MCF 10A (cell line): ENCODE measurements around the gene LDLRAD4. TPM values are rescaled to one million over a fixed set of nuclear protein-coding genes. Genes with fewer than 3 reads are reported as not detected.

Experiments
- BruUV-seq: library from RNA; stranded (reverse); fragments of 400-500 nt; replicated peaks from 2 replicates; lab custom pipeline; 2021; lab: Mats Ljungman, UMichigan
- CTCF ChIA-PET: fragments of 300-600 bp; sonication (Branson Sonifier 250); formaldehyde crosslinking; extraction: SDS; loops from one replicate; lab custom pipeline; 2021; ENCODE audit warnings: antibody characterized with exemption, inconsistent platforms; lab: Yijun Ruan, JAX
- POLR2A ChIA-PET: fragments of 300-600, 350-650 bp; sonication (Branson Sonifier 250); formaldehyde crosslinking; extraction: SDS; loops from one replicate; lab custom pipeline; 2020; ENCODE audit warnings: antibody characterized with exemption, inconsistent platforms; lab: Yijun Ruan, JAX
- DNase-seq: peaks from one replicate; pipeline ENCODE4 v3.0.0-alpha.2; 2018; ENCODE audit not compliant: unreplicated experiment
- H3K27ac Mint-ChIP-seq: one replicate; pipeline ENCODE4 v1.8.0; 2022; ENCODE audit warnings: mild to moderate bottlenecking, low read depth, mixed read lengths; ENCODE audit not compliant: unreplicated experiment
- H3K27me3 Mint-ChIP-seq: one replicate; pipeline ENCODE4 v1.8.0; 2022; ENCODE audit warnings: mixed read lengths; ENCODE audit not compliant: insufficient read depth, unreplicated experiment
- H3K36me3 Mint-ChIP-seq: one replicate; pipeline ENCODE4 v1.8.0; 2022; ENCODE audit warnings: mild to moderate bottlenecking, moderate library complexity, mixed read lengths; ENCODE audit not compliant: insufficient read depth, unreplicated experiment
- H3K4me1 Mint-ChIP-seq: one replicate; pipeline ENCODE4 v1.8.0; 2022; ENCODE audit warnings: mixed read lengths; ENCODE audit not compliant: insufficient read depth, unreplicated experiment
- H3K4me3 Mint-ChIP-seq: one replicate; pipeline ENCODE4 v1.8.0; 2022; ENCODE audit warnings: mild to moderate bottlenecking, moderate library complexity, mixed read lengths; ENCODE audit not compliant: unreplicated experiment
- H3K9me3 Mint-ChIP-seq: one replicate; pipeline ENCODE4 v1.8.0; 2022; ENCODE audit warnings: mixed read lengths; ENCODE audit not compliant: unreplicated experiment
- intact Hi-C: fragments of 100-400 bp; cut with micrococcal nuclease; formaldehyde crosslinking; loops from 2 replicates; pipeline ENCODE4 v1.14.1; 2022
- total RNA-seq: library from RNA; stranded (reverse); gene quantifications from 2 replicates; pipeline ENCODE4 v1.2.3, GENCODE V29; 2022
- TF ChIP-seq, protein P1 (sequence below): fragments of 200-600 bp; IDR thresholded peaks from one replicate; pipeline ENCODE4 v1.8.0; 2022; ENCODE audit warnings: antibody characterized with exemption, mild to moderate bottlenecking; ENCODE audit not compliant: unreplicated experiment

LDLRAD4 gene
- total RNA-seq, 1 experiment from 2014 or later, result not detected

- H3K4me1 Mint-ChIP-seq, result no peaks in the 10 kb centered on the region
- H3K27me3 Mint-ChIP-seq, result no peaks in the 10 kb centered on the region
- peaks cover 10% of the 10 kb centered on the region for H3K9me3 Mint-ChIP-seq
- ChIA-PET POLR2A (no interaction called here), CTCF (interaction anchor here (0.6 to 5.3 kb wide), 10 partner anchors 11 to 881 kb away, joined by 3 to 41 read pairs (median 4); no protein-coding TSS in a partner anchor)
- BruUV-seq, result no TSS peak
- H3K36me3 Mint-ChIP-seq, result no peaks in the 10 kb centered on the region
- no peak overlapping the region for H3K27ac Mint-ChIP-seq
- intact Hi-C loops, result loop anchor here (1.0 kb wide), 1 partner anchor 315 kb away; no protein-coding TSS in a partner anchor
- no peak overlapping the region for H3K4me3 Mint-ChIP-seq
- TF ChIP-seq, protein P1, sequence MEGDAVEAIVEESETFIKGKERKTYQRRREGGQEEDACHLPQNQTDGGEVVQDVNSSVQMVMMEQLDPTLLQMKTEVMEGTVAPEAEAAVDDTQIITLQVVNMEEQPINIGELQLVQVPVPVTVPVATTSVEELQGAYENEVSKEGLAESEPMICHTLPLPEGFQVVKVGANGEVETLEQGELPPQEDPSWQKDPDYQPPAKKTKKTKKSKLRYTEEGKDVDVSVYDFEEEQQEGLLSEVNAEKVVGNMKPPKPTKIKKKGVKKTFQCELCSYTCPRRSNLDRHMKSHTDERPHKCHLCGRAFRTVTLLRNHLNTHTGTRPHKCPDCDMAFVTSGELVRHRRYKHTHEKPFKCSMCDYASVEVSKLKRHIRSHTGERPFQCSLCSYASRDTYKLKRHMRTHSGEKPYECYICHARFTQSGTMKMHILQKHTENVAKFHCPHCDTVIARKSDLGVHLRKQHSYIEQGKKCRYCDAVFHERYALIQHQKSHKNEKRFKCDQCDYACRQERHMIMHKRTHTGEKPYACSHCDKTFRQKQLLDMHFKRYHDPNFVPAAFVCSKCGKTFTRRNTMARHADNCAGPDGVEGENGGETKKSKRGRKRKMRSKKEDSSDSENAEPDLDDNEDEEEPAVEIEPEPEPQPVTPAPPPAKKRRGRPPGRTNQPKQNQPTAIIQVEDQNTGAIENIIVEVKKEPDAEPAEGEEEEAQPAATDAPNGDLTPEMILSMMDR, result no peak
- peak; percentile 15 for DNase-seq
Measured at GRCh38 chr18:13530879-13531387, 312.4 kb downstream of the LDLRAD4 start.

DNA sequence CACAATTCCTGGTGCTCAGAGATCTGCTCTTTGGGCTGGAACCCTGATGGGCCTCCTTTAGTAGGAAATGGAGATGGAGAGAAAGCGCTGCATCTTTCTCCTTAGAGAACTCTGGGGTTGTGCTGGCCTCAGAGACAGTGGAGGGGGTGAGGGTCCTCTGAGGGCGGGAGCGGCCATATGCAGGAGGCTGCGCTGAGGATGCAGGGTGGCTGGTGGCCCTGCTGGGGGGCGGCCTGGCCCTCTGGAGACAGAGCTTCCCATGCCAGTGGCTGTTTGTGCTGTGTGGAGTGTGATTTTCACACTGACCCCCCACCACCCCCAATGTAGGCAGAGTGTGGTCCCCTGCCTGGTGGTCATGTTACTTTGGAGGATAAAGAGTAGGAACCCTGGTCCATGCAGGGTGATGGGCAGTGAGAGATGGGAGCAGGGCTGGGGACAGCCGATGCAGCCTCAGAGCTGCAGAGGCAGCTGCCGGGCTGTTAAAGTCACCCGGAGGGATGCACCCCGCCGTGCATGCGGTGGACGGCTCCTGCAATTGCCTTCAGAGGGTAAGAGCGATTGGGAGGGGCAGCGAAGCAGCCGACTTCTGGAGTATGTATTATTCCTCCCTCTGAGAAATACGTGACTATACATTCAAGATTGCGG, 313.2 kb downstream of the LDLRAD4 start:
- H3K4me1 Mint-ChIP-seq, result no peaks in the 10 kb centered on the region
- DNase-seq, result no peak
- intact Hi-C loops, result loop anchor here (1.0 kb wide), 1 partner anchor 316 kb away; no protein-coding TSS in a partner anchor
- no peak overlapping the region for H3K27ac Mint-ChIP-seq
- no peak overlapping the region for H3K4me3 Mint-ChIP-seq
- BruUV-seq, result no TSS peak
- H3K27me3 Mint-ChIP-seq, result no peaks in the 10 kb centered on the region
- no peaks in the 10 kb centered on the region for H3K36me3 Mint-ChIP-seq
- TF ChIP-seq, protein P1, result no peak
- POLR2A ChIA-PET, result interaction anchor here (0.6 kb wide), 1 partner anchor 25 kb away, joined by 3 read pairs; no protein-coding TSS in a partner anchor
- CTCF ChIA-PET, result interaction anchor here (0.6 to 5.3 kb wide), 9 partner anchors 12 to 880 kb away, joined by 3 to 41 read pairs (median 3); partner anchors contain the start of gene LDLRAD4
- H3K9me3 Mint-ChIP-seq, result peaks cover 9% of the 10 kb centered on the region

GRCh38 chr18:13532406-13533075, 314.0 kb downstream of the LDLRAD4 start:
- H3K27ac Mint-ChIP-seq, result no peak overlapping the region
- TF ChIP-seq, protein P1, result no peak
- ChIA-PET CTCF (interaction anchor here (0.6 to 5.3 kb wide), 2 partner anchors 314 to 317 kb away, joined by 3 to 41 read pairs; partner anchors contain the start of gene LDLRAD4), POLR2A (interaction anchor here (0.6 kb wide), 1 partner anchor 25 kb away, joined by 3 read pairs; no protein-coding TSS in a partner anchor)
- peaks cover 5% of the 10 kb centered on the region for H3K9me3 Mint-ChIP-seq
- DNase-seq, result no peak
- H3K4me1 Mint-ChIP-seq, result no peaks in the 10 kb centered on the region
- intact Hi-C loops, result no loop called here
- H3K27me3 Mint-ChIP-seq, result no peaks in the 10 kb centered on the region
- no TSS peak for BruUV-seq
- H3K4me3 Mint-ChIP-seq, result no peak overlapping the region
- no peaks in the 10 kb centered on the region for H3K36me3 Mint-ChIP-seq

- POLR2A ChIA-PET, result no interaction called here
- H3K36me3 Mint-ChIP-seq, result no peaks in the 10 kb centered on the region
- H3K27ac Mint-ChIP-seq, result no peak overlapping the region
- DNase-seq, result no peak
- TF ChIP-seq, protein P1, result no peak
- intact Hi-C loops, result no loop called here
- no peaks in the 10 kb centered on the region for H3K4me1 Mint-ChIP-seq
- no TSS peak for BruUV-seq
- peaks cover 5% of the 10 kb centered on the region for H3K9me3 Mint-ChIP-seq
- no peak overlapping the region for H3K4me3 Mint-ChIP-seq
- no peaks in the 10 kb centered on the region for H3K27me3 Mint-ChIP-seq
- CTCF ChIA-PET, result interaction anchor here (0.5 kb wide), 1 partner anchor 295 kb away, joined by 3 read pairs; no protein-coding TSS in a partner anchor
Measured at GRCh38 chr18:13534631-13535030, 316.1 kb downstream of the LDLRAD4 start.
